Suprapubic skin (tissue), 4 donors: ENCODE results near the gene CFAP161.

Experiments
- EP300 ChIP-seq: sonication (generic); formaldehyde crosslinking; IDR thresholded peaks from one replicate; pipeline ENCODE4 v1.6.1; 2017; ENCODE audit warnings: antibody characterized with exemption
- POLR2AphosphoS5 ChIP-seq, 3 donors: sonication (generic); formaldehyde crosslinking; IDR thresholded peaks; one replicate each; pipeline ENCODE4 v1.6.1; 2017; ENCODE audit warnings: antibody characterized with exemption in 3 of 3

DNA sequence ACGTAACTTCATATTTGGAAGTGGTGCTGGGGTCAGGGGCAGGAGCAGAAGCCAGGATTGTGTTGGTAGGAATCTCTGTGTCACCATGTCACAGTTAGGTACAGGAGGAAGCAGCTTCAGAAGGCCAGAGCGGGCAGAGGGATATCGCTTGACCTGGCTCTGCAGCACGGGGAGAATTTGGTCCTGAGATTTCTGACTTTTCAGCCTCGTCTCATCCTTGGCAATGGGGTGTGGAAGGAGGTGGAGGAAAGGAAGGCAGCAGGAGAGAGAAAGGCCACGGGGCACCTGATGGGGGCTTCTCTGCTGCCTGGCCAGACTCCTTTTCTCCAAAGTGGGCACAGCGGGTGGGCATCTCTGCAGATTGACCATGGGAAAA is 63.2 kb downstream of the CFAP161 start:
- TF ChIP-seq EP300 (no peak), POLR2AphosphoS5 (IDR thresholded peaks at IDR 0.05) (no peak)
